CD4-positive, alpha-beta T cell treated with Interleukin-4 for 1 hour (primary cell): ENCODE measurements around the gene LRRC27.
A peak's percentile ranks its signal among the peaks of the same experiment; 100 is the strongest.
"Not testable (repeated sequence)": the region's sequence is repeated elsewhere in the genome, so short reads cannot be mapped to it uniquely, and the experiment has no call there.

Experiments used
- DNase-seq, 2 donors: peaks; one replicate each; pipeline ENCODE4 v3.0.0-alpha.2; 2020 to 2022

Gene LRRC27

DNA sequence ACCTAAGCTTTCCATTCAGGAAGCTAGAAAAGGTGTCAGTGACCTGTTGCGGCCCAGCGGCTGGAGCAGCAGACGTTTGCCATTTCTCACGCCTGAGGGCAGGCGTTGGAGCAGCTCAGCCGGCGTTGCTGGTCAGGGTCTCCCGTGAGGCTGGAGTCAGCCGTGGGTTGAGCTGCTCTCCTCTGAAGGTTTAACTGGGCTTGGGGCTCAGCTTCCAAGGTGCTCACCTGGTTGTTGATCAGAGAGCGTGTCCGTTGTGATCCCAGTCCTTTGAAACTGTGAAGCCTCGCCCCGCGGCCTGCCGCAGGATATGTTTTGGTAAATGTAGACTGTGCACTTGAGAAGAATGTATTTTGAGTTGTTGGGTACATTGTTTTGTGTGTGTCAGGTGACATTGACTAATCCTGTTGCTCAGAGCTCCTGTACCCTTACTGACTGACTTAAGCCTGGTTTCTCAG is 44.4 kb downstream of the LRRC27 start:
- DNase-seq = no peak

DNA sequence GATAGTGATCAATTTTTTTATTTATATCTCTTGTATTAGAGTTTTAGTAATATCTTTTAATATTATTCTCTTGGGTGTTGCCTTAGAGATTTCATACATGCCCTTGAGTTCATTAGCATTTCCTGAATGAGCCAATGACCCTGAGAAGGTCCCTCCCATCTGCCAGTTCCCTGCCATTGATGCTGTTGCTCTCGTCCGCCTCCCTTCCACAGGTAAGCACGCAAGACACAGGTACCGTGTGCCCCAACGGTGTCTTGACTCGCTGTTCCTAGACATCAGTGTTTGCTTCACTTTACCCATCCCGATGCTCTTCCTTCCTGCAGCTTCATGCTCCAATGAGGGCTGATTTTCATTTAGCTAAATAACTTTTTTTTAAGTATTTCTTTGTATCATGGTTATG is 45.3 kb downstream of the LRRC27 start:
- no peak for DNase-seq

- not testable (repeated sequence) for DNase-seq
These were observed 47.0 kb downstream of the LRRC27 start for GRCh38 chr10:132379026-132379425.

- not testable (repeated sequence) for DNase-seq
These were observed 49.0 kb downstream of the LRRC27 start for GRCh38 chr10:132380986-132381385.

- no peak for DNase-seq
These were observed 49.7 kb downstream of the LRRC27 start for GRCh38 chr10:132381741-132382140.

- no peak for DNase-seq
These were observed 50.4 kb downstream of the LRRC27 start for GRCh38 chr10:132382231-132382922.

DNA sequence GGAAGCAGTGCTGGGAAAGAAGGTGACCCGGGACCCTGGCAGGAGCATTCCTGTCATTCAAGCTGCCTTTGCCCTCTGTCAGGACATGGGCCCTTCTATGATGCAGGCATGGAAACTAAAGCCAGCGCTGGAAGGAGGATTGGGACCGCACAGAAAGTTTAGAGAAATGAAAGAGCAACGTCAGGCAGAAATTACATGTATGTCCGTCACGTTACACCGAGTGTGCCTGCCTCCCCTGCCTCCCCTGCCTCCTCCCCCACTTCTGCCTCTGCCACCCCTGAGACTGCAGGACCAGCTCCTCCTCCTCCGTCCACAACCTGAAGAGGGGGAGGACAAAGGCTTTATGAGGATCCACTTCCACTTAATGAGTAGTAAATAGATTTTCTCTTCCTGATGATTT is 51.1 kb downstream of the LRRC27 start:
- no peak for DNase-seq

DNA sequence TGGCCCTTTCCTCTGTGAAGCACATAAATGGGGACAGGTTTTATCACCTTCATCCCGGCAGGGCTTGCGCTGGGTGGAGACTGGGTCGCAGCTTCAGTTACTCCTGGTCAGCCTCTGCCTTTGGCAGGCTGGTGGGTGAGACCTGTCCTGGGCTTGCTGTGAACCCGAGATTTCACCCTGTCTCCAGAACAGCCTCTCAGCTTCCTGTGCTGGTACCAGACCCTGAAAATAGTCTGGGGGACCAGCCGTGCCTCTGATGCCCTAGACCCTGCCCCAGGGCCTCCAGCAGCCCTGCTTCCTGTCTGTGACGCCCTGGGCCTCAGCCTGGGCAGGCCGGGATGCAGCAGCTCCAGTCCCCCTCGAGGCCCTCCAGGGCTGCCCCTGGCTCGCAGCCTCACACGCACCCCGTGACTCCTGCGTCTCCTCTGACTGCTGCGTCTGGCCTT is 51.8 kb downstream of the LRRC27 start:
- DNase-seq = no peak

DNA sequence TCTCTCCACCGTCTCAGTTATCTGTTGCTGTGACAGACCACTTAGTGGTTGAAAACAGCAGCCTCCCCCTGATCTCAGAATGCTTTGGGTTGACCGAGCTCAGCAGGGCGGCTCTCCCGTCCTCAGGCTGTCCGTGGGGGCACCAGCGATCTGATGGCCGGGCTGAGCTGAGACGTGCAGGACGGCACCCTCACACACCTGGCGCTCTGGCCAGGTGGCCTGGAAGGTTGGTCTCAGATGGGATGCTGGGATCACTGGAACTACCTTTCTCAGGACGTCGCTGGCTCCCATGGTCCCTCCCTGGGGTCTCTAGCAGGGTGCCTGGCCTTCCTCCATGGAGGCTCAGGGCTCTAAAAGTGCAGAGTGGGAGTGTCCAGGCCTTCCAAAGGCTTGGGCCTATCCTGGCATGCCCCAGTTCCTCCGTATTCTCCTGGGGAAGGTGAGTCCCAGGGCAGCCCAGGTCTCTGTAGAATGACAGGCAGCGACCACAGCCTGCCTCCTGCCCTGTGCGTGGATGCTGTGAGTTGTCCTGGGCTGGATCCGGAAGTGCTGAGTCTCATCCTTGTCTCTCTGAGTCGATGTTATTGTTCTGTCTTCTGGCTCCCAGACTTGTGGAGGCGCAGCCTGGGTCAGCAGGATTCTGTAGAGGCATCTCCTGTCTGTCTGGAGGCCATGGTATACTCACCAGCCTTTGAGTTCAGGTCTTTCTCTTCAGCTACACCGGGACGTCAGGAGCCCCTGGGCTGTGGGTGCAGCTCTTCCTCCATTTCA is 52.8 kb downstream of the LRRC27 start:
- no peak for DNase-seq

DNA sequence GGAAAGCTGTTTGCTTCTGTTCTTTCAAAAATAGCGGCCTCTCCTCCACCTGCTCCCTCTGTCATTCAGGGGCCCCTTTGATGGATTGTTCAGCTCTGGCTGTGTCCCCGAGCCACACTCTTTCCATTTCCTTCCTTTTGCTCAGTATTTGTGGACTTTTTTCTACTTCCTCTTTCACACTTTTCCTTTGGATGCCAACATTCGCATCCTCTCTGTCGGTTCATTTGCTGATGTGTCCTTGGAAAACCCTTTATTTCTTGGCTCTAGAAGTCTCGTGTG is 53.3 kb downstream of the LRRC27 start:
- DNase-seq = no peak

DNA sequence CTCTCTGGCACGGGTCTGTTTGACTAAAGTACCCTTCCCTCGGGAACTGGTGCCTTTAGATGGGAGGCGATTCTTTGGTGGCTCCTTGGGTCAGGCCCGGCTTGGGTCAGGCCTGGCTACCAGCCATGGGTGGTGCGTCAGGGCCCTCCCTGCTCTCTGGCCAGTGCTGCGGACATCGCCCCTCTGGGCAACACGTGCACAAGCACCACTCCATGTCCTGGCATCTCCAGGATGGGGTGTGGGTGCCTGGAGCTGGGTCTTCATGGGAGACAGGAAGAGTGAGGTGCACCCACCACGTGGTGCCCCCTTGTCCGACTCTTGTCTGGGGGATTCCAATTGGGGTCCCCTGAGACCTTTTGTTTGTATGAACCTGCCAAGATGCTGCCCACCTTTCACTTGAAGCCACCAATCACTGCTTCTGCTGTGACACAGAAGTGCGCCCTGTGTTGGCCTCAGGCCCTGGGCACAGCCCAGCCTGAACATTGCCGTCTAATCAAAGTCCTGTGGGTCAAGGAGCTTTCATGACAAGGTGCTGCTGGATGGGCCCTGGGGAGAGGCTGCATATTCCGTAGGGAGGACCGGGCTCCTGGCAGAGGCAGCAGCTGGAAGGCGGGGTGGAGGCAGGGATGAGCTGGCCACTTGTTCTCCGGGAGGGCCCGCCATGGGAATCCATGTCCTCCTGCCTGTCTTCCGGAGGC is 53.9 kb downstream of the LRRC27 start:
- DNase-seq = no peak

DNA sequence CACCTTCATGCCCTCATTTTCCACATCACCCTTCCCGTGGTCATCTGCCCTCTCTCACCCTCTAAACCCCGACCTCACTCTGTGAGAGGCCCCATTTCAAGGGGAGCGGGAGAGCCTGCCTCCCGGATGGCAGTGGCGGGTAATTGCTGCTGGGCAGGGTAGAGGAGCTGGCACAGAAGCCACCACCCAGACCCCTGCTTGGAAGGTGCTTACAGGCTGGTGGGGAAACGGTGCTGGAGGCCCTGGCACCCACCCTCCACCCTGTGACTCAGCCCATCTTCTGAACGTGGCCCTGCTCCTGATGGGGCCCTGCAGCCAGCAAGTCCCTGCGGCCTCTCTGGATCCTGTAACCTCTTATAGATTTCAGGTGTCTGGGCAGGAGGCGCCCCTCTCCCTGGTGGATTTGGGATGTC is 54.4 kb downstream of the LRRC27 start:
- no peak for DNase-seq

DNA sequence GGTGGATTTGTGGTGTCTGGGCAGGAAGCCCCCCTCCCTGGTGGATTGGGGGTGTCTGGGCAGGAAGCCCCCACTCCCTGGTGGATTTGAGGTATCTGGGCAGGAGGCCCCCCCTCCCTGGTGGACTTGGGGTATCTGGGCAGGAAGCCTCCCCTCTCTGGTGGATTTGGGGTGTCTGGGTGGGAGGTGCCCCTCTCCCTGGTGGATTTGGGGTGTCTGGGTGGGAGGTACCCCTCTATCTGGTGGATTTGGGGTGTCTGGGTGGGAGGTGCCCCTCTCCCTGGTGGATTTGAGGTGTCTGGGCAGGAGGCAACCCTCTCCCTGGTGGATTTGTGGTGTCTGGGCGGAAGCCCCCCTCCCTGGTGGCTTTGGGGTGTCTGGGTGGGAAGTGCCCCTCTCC is 54.9 kb downstream of the LRRC27 start:
- not testable (repeated sequence) for DNase-seq

- DNase-seq = peak; percentile 80
These were observed 55.8 kb downstream of the LRRC27 start for GRCh38 chr10:132387764-132388210.

DNA sequence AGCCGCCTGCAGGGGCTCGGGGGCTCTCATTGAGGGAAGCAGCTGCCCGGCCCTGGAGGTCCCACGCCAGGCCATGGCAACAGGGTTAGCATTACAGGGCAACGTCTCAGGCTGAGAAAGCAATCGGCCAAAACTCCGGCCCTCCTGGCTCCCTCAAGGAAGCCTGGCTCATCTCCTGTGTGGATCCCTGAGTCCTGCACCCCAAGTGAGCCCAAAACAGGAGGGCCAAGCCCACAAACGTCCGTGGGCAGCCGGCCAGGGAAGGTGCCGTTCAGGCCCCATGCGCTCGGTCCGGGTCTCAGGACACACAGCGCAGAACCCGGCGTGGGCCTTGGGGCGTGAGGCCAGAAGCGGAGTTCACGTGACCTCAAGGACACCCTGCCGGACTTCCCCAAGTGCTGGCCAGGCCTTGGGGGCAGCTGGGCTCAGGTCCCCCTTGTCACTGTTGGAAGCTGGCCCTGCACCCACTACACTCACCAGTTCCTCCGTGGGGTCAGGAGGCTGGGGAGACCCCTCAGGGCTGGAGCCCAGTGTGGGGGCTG is 57.0 kb downstream of the LRRC27 start:
- DNase-seq = no peak

GRCh38 chr10:132389433-132390169 is 57.6 kb downstream of the LRRC27 start:
- DNase-seq = no peak

GRCh38 chr10:132390170-132390920 is 58.4 kb downstream of the LRRC27 start:
- no peak for DNase-seq

DNA sequence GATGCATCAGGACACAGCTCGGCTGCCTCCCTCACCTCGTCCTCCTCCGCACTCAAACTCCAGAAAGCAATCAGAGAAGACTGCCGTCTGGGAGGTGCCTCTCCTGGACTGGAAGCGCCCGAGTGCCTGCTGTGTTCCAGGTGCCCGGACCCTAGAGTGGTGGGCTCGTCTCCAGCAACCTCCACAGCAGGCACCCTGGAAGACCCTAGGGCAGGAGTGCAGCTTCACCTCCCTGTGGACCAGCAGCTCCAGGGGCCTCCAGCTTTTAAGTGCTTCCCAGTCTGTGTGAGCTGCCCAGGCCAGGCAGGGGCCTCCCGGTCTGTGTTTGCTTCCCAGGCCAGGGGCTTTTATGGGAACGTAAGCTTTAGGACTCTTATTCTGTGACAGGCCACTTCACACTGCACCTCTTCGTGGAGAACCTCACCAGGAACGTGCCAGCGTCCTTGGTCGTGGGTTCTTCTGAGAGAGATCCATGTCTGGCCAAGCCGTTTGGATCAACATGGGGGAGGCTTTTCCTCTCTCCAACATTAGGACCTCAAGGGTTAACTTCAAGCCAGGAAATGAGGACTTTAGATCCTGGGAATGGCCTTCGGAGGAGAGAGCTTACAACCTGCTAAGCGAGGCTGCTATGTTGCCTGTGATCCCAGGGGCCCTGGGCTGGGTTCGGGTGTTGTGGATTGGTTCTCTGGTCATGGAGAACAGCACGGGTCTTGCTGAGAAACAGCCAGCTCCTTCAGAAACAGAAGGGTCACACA is 59.1 kb downstream of the LRRC27 start:
- DNase-seq = no peak

DNA sequence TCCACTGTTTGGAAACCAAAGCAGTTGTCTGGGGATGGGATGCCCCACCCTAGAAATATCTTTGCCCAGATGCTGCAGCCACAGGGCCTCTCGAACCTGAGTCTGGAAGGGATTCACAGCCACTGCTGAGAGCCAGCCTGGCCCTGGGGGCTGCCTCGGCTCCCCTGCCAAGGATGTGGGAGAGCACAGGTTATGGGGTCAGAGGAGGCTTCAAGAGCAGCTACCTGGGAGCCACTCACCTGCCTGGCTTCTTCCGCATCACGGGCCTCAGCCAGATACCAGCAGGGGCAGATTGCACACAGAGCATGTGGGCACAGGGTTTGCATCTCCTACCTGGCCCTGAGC is 59.7 kb downstream of the LRRC27 start:
- no peak for DNase-seq

DNA sequence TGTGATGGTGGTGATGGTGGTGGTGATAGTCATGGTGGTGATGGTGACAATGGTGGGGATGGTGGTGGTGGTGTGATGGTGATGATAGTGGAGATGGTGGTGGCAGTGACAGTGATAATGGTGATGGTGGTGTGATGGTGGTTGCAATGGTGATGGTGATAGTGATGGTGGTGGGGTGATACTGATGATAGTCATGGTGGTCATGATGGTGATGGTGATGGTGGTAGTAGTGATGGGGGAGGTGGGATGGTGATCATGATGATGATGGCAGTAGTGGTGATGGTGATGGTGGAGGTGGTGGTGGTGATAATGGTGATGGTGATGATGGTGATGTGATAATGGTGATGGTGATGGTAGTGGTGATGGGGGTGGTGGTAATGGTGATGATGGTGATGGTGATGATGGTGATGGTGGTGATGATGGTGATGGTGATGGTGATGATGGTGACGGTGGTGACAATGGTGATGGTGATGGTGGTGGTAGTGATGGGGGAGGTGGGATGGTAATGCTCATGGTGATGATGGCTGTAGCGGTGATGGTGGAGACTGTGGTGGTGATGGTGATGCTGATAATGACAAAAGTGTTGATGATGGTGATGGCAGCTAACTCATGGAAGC is 60.3 kb downstream of the LRRC27 start:
- no peak for DNase-seq
